Neural progenitor cell (in vitro differentiated cells): ENCODE data around the gene HAO2. TPM values are rescaled to one million over a fixed set of nuclear protein-coding genes. Genes with fewer than 3 reads are reported as not detected.

Source experiments
- DNase-seq: peaks from one replicate; pipeline ENCODE4 v3.0.0-alpha.2; 2016; ENCODE audit warnings: low spot score
- H2AFZ ChIP-seq: fragments of 200-600 bp; sonication (generic); replicated peaks from 2 replicates; pipeline ENCODE4 v1.6.1; 2016; ENCODE audit warnings: antibody characterized with exemption
- H3F3A ChIP-seq: fragments of 200-600 bp; sonication (generic); 2 replicates; pipeline ENCODE4 v1.6.1; 2016; ENCODE audit warnings: antibody characterized with exemption, low read depth
- H3K27ac ChIP-seq: fragments of 200-600 bp; sonication (generic); 2 replicates; pipeline ENCODE4 v1.5.1; 2016; ENCODE audit warnings: mild to moderate bottlenecking
- H3K27me3 ChIP-seq: fragments of 200-600 bp; sonication (generic); 2 replicates; pipeline ENCODE4 v1.6.1; 2016; ENCODE audit warnings: mild to moderate bottlenecking, moderate library complexity
- H3K36me3 ChIP-seq: fragments of 200-600 bp; sonication (generic); 2 replicates; pipeline ENCODE4 v1.5.1; 2016
- H3K4me1 ChIP-seq: fragments of 200-600 bp; sonication (generic); 2 replicates; pipeline ENCODE4 v1.6.1; 2016; ENCODE audit warnings: mixed run types
- H3K4me2 ChIP-seq: fragments of 200-600 bp; sonication (generic); 2 replicates; pipeline ENCODE4 v1.6.1; 2016
- H3K4me3 ChIP-seq: fragments of 200-600 bp; sonication (generic); 2 replicates; pipeline ENCODE4 v1.5.1; 2016
- H3K79me2 ChIP-seq: fragments of 200-600 bp; sonication (generic); 2 replicates; pipeline ENCODE4 v1.6.1; 2016; ENCODE audit warnings: low read depth
- H3K9ac ChIP-seq: fragments of 200-600 bp; sonication (generic); 2 replicates; pipeline ENCODE4 v1.6.1; 2016
- H3K9me3 ChIP-seq: fragments of 200-600 bp; sonication (generic); 2 replicates; pipeline ENCODE4 v1.5.1; 2016; ENCODE audit warnings: low read depth
- H4K20me1 ChIP-seq: fragments of 200-600 bp; sonication (generic); 2 replicates; pipeline ENCODE4 v1.6.1; 2016; ENCODE audit warnings: low read depth
- H3K27ac Mint-ChIP-seq: 3 replicates; pipeline ENCODE4 v1.8.0; 2021; ENCODE audit warnings: mixed read lengths
- H3K27me3 Mint-ChIP-seq: 2 replicates; pipeline ENCODE4 v1.8.0; 2022; ENCODE audit warnings: low read depth, mild to moderate bottlenecking, inconsistent platforms, moderate library complexity, mixed read lengths; ENCODE audit not compliant: insufficient read depth
- H3K36me3 Mint-ChIP-seq: 3 replicates; pipeline ENCODE4 v1.8.0; 2021; ENCODE audit warnings: mixed read lengths
- H3K4me1 Mint-ChIP-seq: 3 replicates; pipeline ENCODE4 v1.8.0; 2021; ENCODE audit warnings: mixed read lengths
- H3K4me3 Mint-ChIP-seq: 3 replicates; pipeline ENCODE4 v1.8.0; 2021; ENCODE audit warnings: mild to moderate bottlenecking, moderate library complexity, mixed read lengths
- H3K9me3 Mint-ChIP-seq: 3 replicates; pipeline ENCODE4 v1.8.0; 2020; ENCODE audit warnings: mixed read lengths
- CTCF ChIP-seq: fragments of 200-600 bp; sonication (generic); IDR thresholded peaks from 2 replicates; pipeline ENCODE4 v1.5.1; 2017; ENCODE audit warnings: antibody characterized with exemption, mild to moderate bottlenecking
- EZH2 ChIP-seq: fragments of 200-600 bp; sonication (generic); IDR thresholded peaks from 2 replicates; pipeline ENCODE4 v1.6.1; 2017; ENCODE audit warnings: antibody characterized with exemption, mild to moderate bottlenecking, moderate library complexity
- EZH2phosphoT487 ChIP-seq: fragments of 200-600 bp; sonication (generic); IDR thresholded peaks from 2 replicates; pipeline ENCODE4 v1.6.1; 2017; ENCODE audit warnings: antibody characterized with exemption
- total RNA-seq: library from RNA; depleted of rRNA; stranded (reverse); fragments of >200 nt; gene quantifications from 2 replicates; pipeline ENCODE4 v1.2.3, GENCODE V29; 2015; ENCODE audit warnings: low replicate concordance

The HAO2 gene
- total RNA-seq, 1 donor from 2014 or later = not detected

- H3K9ac ChIP-seq = no peak overlapping the region
- no peak for DNase-seq
- no peak overlapping the region for H3K4me3 ChIP-seq
- TF ChIP-seq EZH2phosphoT487 (no peak), EZH2 (no peak), CTCF (no peak)
- peaks cover 2% of the 10 kb centered on the region for H3K9me3 Mint-ChIP-seq
- no peaks in the 10 kb centered on the region for H3K4me1 Mint-ChIP-seq
- H3K36me3 Mint-ChIP-seq = no peaks in the 10 kb centered on the region
- H3K27ac ChIP-seq = no peak overlapping the region
- peaks cover 2% of the 10 kb centered on the region for H3F3A ChIP-seq
- H2AFZ ChIP-seq = no peak overlapping the region
- no peak overlapping the region for H3K4me3 Mint-ChIP-seq
- no peaks in the 10 kb centered on the region for H3K27me3 ChIP-seq
- no peaks in the 10 kb centered on the region for H3K4me1 ChIP-seq
- no peak overlapping the region for H3K27ac Mint-ChIP-seq
- H3K9me3 ChIP-seq = peaks cover 18% of the 10 kb centered on the region
- H3K27me3 Mint-ChIP-seq = no peaks in the 10 kb centered on the region
- H3K36me3 ChIP-seq = no peaks in the 10 kb centered on the region
- H3K79me2 ChIP-seq = no peaks in the 10 kb centered on the region
- no peaks in the 10 kb centered on the region for H4K20me1 ChIP-seq
- H3K4me2 ChIP-seq = no peak overlapping the region
Measured at GRCh38 chr1:119341372-119341947, 27.1 kb upstream of the HAO2 start.

- Mint-ChIP-seq H3K4me1 (no peaks in the 10 kb centered on the region), H3K4me3 (no peak overlapping the region), H3K27me3 (no peaks in the 10 kb centered on the region), H3K36me3 (no peaks in the 10 kb centered on the region), H3K9me3 (peaks cover 2% of the 10 kb centered on the region), H3K27ac (no peak overlapping the region)
- DNase-seq = no peak
- Histone ChIP-seq H3K4me3 (no peak overlapping the region), H3K79me2 (no peaks in the 10 kb centered on the region), H3K9ac (no peak overlapping the region), H4K20me1 (no peaks in the 10 kb centered on the region), H3K4me2 (no peak overlapping the region), H3K9me3 (peaks cover 18% of the 10 kb centered on the region), H3K36me3 (no peaks in the 10 kb centered on the region), H3K4me1 (no peaks in the 10 kb centered on the region), H2AFZ (no peak overlapping the region), H3K27ac (no peak overlapping the region), H3F3A (peaks cover 2% of the 10 kb centered on the region), H3K27me3 (no peaks in the 10 kb centered on the region)
- TF ChIP-seq EZH2 = no peak
- no peak for TF ChIP-seq EZH2phosphoT487
- TF ChIP-seq CTCF = no peak
Measured at GRCh38 chr1:119345398-119345797, 23.2 kb upstream of the HAO2 start.

- no peaks in the 10 kb centered on the region for H3K36me3 Mint-ChIP-seq
- Histone ChIP-seq H3K27ac (no peak overlapping the region), H3K9me3 (peaks cover 18% of the 10 kb centered on the region), H3K4me2 (no peak overlapping the region), H3K27me3 (no peaks in the 10 kb centered on the region), H3K9ac (no peak overlapping the region), H3K4me1 (no peaks in the 10 kb centered on the region), H3K79me2 (no peaks in the 10 kb centered on the region), H3F3A (no peaks in the 10 kb centered on the region), H2AFZ (peak overlapping the region; percentile 60), H3K4me3 (no peak overlapping the region), H3K36me3 (no peaks in the 10 kb centered on the region), H4K20me1 (no peaks in the 10 kb centered on the region)
- no peak overlapping the region for H3K4me3 Mint-ChIP-seq
- no peaks in the 10 kb centered on the region for H3K4me1 Mint-ChIP-seq
- no peak for DNase-seq
- no peak for TF ChIP-seq EZH2
- TF ChIP-seq CTCF = no peak
- no peak for TF ChIP-seq EZH2phosphoT487
- no peak overlapping the region for H3K27ac Mint-ChIP-seq
- H3K9me3 Mint-ChIP-seq = peaks cover 2% of the 10 kb centered on the region
- H3K27me3 Mint-ChIP-seq = no peaks in the 10 kb centered on the region
Measured at GRCh38 chr1:119347858-119348257, 20.7 kb upstream of the HAO2 start.
